Measurements from ENCODE around the gene C19orf53.
A peak's percentile ranks its signal among the peaks of the same experiment; 100 is the strongest.

Gene C19orf53
- 33.5 to 52.2 (median 38.1) reads per million in 3 donors for total RNA-seq

DNA sequence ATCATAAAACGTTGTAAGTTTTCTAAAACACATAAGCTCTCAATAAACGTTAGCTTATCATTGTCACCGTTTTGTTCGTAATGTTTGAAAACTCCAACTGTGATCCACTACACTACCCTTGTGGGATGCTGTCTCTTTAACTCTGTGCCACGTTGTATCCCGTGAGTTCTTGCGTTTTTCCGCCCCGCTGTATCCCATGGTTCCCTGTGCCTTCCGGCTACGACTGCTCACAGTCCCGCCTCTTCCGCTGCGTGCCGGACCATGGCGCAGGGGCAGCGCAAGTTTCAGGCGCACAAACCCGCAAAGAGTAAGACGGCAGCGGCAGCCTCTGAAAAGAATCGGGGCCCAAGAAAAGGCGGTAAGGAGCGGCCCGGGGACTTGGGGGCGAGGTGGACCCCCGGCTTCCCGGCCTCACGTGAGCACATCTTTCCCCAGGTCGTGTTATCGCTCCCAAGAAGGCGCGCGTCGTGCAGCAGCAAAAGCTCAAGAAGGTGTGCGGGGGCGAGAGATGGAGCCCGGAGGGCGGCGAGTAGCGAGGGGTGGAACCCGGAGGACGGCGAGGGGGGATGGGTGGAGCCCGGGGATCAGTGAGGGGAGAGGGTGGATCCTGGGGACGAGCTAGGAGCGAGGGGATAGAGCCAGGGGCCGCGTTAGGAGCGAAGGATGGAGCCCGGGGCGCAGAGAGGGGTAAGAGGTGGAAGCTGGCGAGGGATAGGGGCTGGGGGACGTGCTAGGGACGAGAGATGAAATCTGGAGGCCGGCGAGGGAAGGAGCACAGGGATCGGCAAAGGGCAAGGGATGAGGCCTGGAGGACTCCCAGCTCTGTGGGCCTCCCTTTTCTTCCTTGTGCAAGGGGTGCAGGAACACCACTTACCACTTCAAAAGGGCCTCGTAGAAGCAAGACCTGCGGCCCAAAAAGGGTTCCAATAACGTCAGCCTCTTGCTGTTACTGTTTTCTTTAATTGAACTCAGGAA, at the start of gene C19orf53:
Gene C19orf53, plus strand, starts transcription at position 240 of the 975 bp plus-strand sequence. Its CDS starts 22 bp downstream, at position 262.
- peak; percentile 71 to 81 (median 76) for DNase-seq
- no peaks in the 10 kb centered on the region for H3K27me3 ChIP-seq (replicated peaks; ENCODE audit: control insufficient read depth, insufficient read depth, low read length, poor library complexity, severe bottlenecking)
- H3K9me3 ChIP-seq (ENCODE audit: control insufficient read depth, low read length) = no peaks in the 10 kb centered on the region
- no peaks in the 10 kb centered on the region for H3K4me1 ChIP-seq (ENCODE audit: control insufficient read depth, insufficient read depth, low read length, poor library complexity, severe bottlenecking)
- H3K36me3 ChIP-seq (ENCODE audit: control insufficient read depth, insufficient read depth, low read length) = peaks cover 29% of the 10 kb centered on the region
- H3K4me3 ChIP-seq (ENCODE audit: insufficient read depth, low read depth, low read length, poor library complexity, severe bottlenecking) = peak within 1 kb of the TSS; percentile 81
- peak within 1 kb of the TSS; percentile 80 for H3K27ac ChIP-seq (ENCODE audit: insufficient read depth, low read length, poor library complexity, severe bottlenecking)

DNA sequence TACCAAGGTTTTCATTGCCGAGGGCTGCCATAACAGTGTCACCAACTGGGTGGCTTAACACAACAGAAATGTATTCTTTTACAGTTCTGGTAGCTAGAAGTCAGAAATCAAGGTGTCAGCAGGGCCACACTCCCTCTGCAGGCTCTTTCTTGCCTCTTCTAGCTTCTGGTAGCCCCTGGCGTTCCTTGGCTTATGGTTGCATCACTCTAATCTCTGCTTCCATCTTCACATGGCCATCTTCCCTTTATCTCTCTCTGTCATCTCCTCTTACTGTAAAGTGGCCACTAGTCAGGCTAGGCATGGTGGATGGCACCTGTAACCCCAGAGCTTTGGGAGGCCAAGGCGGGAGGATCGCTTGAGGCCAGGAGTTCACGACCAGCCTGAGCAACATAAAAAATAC, 47.9 kb upstream of the C19orf53 start:
- Histone ChIP-seq H3K36me3 (ENCODE audit: control insufficient read depth, insufficient read depth, low read length) (no peaks in the 10 kb centered on the region), H3K4me1 (ENCODE audit: control insufficient read depth, insufficient read depth, low read length, poor library complexity, severe bottlenecking) (peaks cover 5% of the 10 kb centered on the region)
- DNase-seq = no peak

DNA sequence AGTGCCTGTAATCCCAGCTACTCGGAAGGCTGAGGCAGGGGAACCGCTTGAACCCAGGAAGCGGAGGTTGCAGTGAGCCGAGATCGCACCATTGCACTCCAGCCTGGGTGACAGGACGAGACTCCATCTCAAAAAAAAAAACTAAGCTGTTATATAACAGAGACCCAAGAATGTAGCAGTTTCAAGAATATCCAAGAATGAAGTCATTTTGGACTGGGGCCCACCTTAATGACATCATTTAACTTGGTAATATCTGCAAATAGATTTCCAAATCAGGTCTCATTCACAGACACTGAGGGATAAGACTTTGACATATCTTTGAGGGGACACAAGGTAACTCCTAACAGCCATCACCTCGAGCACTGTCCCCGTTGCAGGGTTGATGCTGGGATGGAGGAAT, 46.5 kb upstream of the C19orf53 start:
- Histone ChIP-seq H3K9me3 (ENCODE audit: control insufficient read depth, low read length) (no peaks in the 10 kb centered on the region), H3K4me1 (ENCODE audit: control insufficient read depth, insufficient read depth, low read length, poor library complexity, severe bottlenecking) (peaks cover 11% of the 10 kb centered on the region), H3K27ac (ENCODE audit: insufficient read depth, low read length, poor library complexity, severe bottlenecking) (no peak overlapping the region), H3K36me3 (ENCODE audit: control insufficient read depth, insufficient read depth, low read length) (no peaks in the 10 kb centered on the region), H3K27me3 (replicated peaks; ENCODE audit: control insufficient read depth, insufficient read depth, low read length, poor library complexity, severe bottlenecking) (no peaks in the 10 kb centered on the region), H3K4me3 (ENCODE audit: insufficient read depth, low read depth, low read length, poor library complexity, severe bottlenecking) (no peak overlapping the region)
- DNase-seq = no peak

More for the DNA sequence above, 47.9 kb upstream of the C19orf53 start:
- Histone ChIP-seq H3K27me3 (replicated peaks; ENCODE audit: control insufficient read depth, insufficient read depth, low read length, poor library complexity, severe bottlenecking) (no peaks in the 10 kb centered on the region), H3K9me3 (ENCODE audit: control insufficient read depth, low read length) (no peaks in the 10 kb centered on the region), H3K4me3 (ENCODE audit: insufficient read depth, low read depth, low read length, poor library complexity, severe bottlenecking) (no peak overlapping the region), H3K27ac (ENCODE audit: insufficient read depth, low read length, poor library complexity, severe bottlenecking) (no peak overlapping the region)

DNA sequence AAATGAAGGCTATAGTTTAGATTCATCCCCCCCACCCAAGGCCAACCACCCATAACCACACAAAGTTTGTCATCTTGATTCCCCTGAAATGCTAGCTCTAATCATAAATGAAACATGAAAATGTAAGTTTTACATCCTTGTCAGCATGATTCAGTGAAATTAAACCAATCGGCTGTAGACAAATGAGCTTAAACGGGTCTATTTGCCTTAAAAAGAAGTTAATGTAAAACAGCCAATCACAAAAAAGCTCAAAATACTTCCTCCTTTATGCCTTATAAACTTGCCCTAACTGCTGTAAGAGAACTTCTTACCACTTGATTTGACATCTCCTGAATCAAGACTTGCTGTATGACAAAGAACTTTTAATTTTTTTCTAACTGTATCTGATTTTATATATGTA, 44.4 kb upstream of the C19orf53 start:
- Histone ChIP-seq H3K4me1 (ENCODE audit: control insufficient read depth, insufficient read depth, low read length, poor library complexity, severe bottlenecking) (peaks cover 11% of the 10 kb centered on the region), H3K9me3 (ENCODE audit: control insufficient read depth, low read length) (no peaks in the 10 kb centered on the region), H3K27me3 (replicated peaks; ENCODE audit: control insufficient read depth, insufficient read depth, low read length, poor library complexity, severe bottlenecking) (no peaks in the 10 kb centered on the region), H3K4me3 (ENCODE audit: insufficient read depth, low read depth, low read length, poor library complexity, severe bottlenecking) (no peak overlapping the region), H3K27ac (ENCODE audit: insufficient read depth, low read length, poor library complexity, severe bottlenecking) (no peak overlapping the region), H3K36me3 (ENCODE audit: control insufficient read depth, insufficient read depth, low read length) (no peaks in the 10 kb centered on the region)
- DNase-seq = no peak

DNA sequence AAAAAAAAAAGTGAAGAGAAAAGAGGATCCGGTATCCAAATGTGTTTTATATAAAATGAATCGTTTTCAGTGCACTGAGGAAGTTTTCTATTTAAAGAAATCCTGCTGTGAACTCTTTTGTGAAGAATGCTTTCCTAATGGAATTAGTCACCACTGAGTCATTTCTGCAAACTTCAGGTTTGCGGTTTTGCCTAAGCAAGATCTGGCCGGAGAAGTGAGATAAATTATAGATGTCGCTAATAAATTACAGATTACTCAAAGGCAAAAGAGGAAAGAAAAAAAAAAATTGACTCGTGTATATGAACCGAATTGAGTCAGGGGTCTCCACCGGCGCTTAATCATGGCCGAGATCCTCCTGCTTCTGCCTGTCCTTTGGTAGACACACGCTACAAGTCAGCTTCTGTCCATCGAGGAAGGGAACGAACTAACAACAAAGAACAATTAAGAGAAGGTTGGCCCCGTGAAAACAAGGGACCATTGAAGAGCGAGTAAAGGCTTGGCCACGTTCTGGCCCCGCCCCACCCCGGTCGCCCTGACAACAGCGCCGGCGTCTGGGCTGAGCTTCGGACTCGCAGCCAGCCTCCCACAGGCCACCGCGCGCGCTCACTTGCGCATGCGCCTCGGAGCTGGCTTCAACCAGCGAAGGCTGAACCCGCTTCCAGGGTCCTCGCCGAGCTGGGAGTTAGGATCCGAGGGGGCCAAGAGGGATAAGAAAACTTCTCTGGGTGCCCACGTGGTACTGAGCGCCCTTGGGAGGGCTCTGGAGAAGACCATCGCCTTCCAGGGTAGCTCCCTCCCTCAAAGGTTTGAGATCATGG, 42.9 kb upstream of the C19orf53 start:
- Histone ChIP-seq H3K27me3 (replicated peaks; ENCODE audit: control insufficient read depth, insufficient read depth, low read length, poor library complexity, severe bottlenecking) (no peaks in the 10 kb centered on the region), H3K36me3 (ENCODE audit: control insufficient read depth, insufficient read depth, low read length) (no peaks in the 10 kb centered on the region), H3K27ac (ENCODE audit: insufficient read depth, low read length, poor library complexity, severe bottlenecking) (peak overlapping the region; percentile 51), H3K4me1 (ENCODE audit: control insufficient read depth, insufficient read depth, low read length, poor library complexity, severe bottlenecking) (peaks cover 11% of the 10 kb centered on the region), H3K9me3 (ENCODE audit: control insufficient read depth, low read length) (no peaks in the 10 kb centered on the region), H3K4me3 (ENCODE audit: insufficient read depth, low read depth, low read length, poor library complexity, severe bottlenecking) (peak overlapping the region; percentile 44)
- DNase-seq = peak; percentile 86 to 92 (median 87)

DNA sequence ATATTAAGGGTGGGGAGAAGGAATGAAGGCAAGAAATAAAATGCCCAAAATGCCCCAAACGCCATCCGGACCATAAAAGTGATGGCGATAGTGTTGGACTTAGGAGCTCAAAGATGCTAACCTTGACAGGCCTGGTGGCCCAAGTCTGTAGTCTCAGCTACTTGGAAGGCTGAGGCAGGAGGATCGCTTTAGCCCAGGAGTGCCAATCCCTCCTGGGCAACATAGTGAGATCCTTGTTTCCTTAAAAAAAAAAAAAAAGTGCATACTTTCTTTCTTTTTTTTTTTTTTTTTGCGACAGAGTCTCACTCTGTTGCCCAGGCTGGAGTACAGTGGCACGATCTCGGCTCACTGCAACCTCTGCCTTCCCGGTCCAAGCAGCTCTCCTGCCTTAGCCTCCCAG, 41.9 kb upstream of the C19orf53 start:
- H3K27ac ChIP-seq (ENCODE audit: insufficient read depth, low read length, poor library complexity, severe bottlenecking) = no peak overlapping the region
- H3K4me1 ChIP-seq (ENCODE audit: control insufficient read depth, insufficient read depth, low read length, poor library complexity, severe bottlenecking) = peaks cover 11% of the 10 kb centered on the region
- H3K9me3 ChIP-seq (ENCODE audit: control insufficient read depth, low read length) = no peaks in the 10 kb centered on the region
- H3K4me3 ChIP-seq (ENCODE audit: insufficient read depth, low read depth, low read length, poor library complexity, severe bottlenecking) = peak overlapping the region; percentile 44
- no peaks in the 10 kb centered on the region for H3K36me3 ChIP-seq (ENCODE audit: control insufficient read depth, insufficient read depth, low read length)
- no peak for DNase-seq
- H3K27me3 ChIP-seq (replicated peaks; ENCODE audit: control insufficient read depth, insufficient read depth, low read length, poor library complexity, severe bottlenecking) = no peaks in the 10 kb centered on the region

DNA sequence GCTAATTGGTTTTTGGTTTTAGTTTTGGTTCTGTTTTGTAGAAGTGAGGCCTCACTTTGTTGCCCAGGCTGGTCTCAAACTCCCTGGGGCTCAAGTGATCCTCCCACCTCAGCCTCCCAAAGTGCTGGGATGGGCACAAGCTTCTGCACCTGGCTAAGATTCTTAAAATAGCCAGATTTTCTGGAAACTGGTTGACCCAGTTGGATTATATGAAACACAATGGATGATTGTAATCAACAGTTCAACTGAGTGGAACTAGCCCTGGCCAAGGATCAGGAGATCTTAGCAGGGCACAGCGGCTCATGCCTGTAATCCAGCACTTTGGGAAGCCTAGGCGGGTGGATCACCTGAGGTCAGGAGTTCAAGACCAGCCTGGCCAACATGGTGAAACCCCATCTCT, 39.5 kb upstream of the C19orf53 start:
- Histone ChIP-seq H3K4me3 (ENCODE audit: insufficient read depth, low read depth, low read length, poor library complexity, severe bottlenecking) (no peak overlapping the region), H3K36me3 (ENCODE audit: control insufficient read depth, insufficient read depth, low read length) (no peaks in the 10 kb centered on the region), H3K9me3 (ENCODE audit: control insufficient read depth, low read length) (no peaks in the 10 kb centered on the region), H3K27ac (ENCODE audit: insufficient read depth, low read length, poor library complexity, severe bottlenecking) (no peak overlapping the region), H3K27me3 (replicated peaks; ENCODE audit: control insufficient read depth, insufficient read depth, low read length, poor library complexity, severe bottlenecking) (no peaks in the 10 kb centered on the region), H3K4me1 (ENCODE audit: control insufficient read depth, insufficient read depth, low read length, poor library complexity, severe bottlenecking) (peaks cover 11% of the 10 kb centered on the region)
- DNase-seq = no peak

DNA sequence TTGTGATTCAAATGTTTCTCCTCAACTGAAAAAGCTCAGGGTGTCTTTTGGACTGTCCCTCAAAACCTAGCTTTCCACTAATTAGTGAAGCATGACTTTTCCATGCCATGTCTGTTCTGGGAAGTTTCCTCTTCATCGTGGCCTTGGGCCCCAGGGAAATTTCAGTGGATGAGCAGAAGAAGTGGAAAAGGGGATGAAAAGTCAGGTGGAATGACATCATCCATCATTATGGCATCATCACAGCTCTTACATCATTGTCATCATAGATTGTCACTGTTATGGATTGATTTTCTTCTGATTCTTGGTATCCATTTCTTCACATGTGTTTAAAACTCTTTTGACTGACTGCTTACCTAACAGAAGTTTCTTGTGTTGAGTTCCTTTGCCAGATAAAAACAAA, 36.2 kb upstream of the C19orf53 start:
- no peak for DNase-seq
- no peak overlapping the region for H3K27ac ChIP-seq (ENCODE audit: insufficient read depth, low read length, poor library complexity, severe bottlenecking)

DNA sequence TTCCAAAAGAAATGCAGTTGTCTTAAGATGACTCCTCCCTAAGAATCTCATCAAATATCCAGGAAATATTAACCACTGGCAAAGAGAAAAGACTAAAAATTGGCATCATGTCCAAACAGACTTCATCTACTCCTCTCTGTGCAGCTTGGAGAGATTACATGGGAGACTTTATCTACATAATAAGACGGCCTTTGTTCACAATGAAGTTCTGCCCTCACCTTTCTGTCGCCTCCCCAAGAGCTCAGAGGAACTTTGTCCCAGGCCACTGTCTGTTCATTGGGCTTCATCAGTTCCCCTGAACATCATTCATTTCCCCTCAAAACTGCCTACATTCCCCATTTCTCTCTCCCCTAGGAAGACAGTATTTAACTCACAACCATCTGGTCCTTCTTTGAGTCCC, 32.4 kb upstream of the C19orf53 start:
- H3K36me3 ChIP-seq (ENCODE audit: control insufficient read depth, insufficient read depth, low read length) = no peaks in the 10 kb centered on the region
- H3K27me3 ChIP-seq (replicated peaks; ENCODE audit: control insufficient read depth, insufficient read depth, low read length, poor library complexity, severe bottlenecking) = no peaks in the 10 kb centered on the region
- H3K4me3 ChIP-seq (ENCODE audit: insufficient read depth, low read depth, low read length, poor library complexity, severe bottlenecking) = no peak overlapping the region
- no peaks in the 10 kb centered on the region for H3K9me3 ChIP-seq (ENCODE audit: control insufficient read depth, low read length)
- no peak overlapping the region for H3K27ac ChIP-seq (ENCODE audit: insufficient read depth, low read length, poor library complexity, severe bottlenecking)
- H3K4me1 ChIP-seq (ENCODE audit: control insufficient read depth, insufficient read depth, low read length, poor library complexity, severe bottlenecking) = no peaks in the 10 kb centered on the region
- DNase-seq = no peak

More for the DNA sequence above, 36.2 kb upstream of the C19orf53 start:
- Histone ChIP-seq H3K4me1 (ENCODE audit: control insufficient read depth, insufficient read depth, low read length, poor library complexity, severe bottlenecking) (no peaks in the 10 kb centered on the region), H3K9me3 (ENCODE audit: control insufficient read depth, low read length) (no peaks in the 10 kb centered on the region), H3K27me3 (replicated peaks; ENCODE audit: control insufficient read depth, insufficient read depth, low read length, poor library complexity, severe bottlenecking) (no peaks in the 10 kb centered on the region), H3K36me3 (ENCODE audit: control insufficient read depth, insufficient read depth, low read length) (no peaks in the 10 kb centered on the region), H3K4me3 (ENCODE audit: insufficient read depth, low read depth, low read length, poor library complexity, severe bottlenecking) (no peak overlapping the region)
